GM12865 (cell line): ENCODE measurements around the gene ADSS1.

Experiments
- DNase-seq: peaks from one replicate; pipeline ENCODE4 v3.0.0; 2010; ENCODE audit warnings: low read depth
- H3K4me3 ChIP-seq: 2 replicates; pipeline ENCODE4 v1.5.1; 2011; ENCODE audit warnings: mild to moderate bottlenecking, low read depth, low read length, control low read depth
- TF ChIP-seq, protein P1 (sequence below): IDR thresholded peaks from 2 replicates; pipeline ENCODE4 v1.5.1; 2011; ENCODE audit warnings: low read length, control low read depth, low read depth, inconsistent platforms; ENCODE audit not compliant: insufficient read depth; ENCODE audit errors: missing control alignments

Gene ADSS1

GRCh38 chr14:104678346-104678745 lies 45.7 kb upstream of the ADSS1 start:
- DNase-seq = no peak

DNA sequence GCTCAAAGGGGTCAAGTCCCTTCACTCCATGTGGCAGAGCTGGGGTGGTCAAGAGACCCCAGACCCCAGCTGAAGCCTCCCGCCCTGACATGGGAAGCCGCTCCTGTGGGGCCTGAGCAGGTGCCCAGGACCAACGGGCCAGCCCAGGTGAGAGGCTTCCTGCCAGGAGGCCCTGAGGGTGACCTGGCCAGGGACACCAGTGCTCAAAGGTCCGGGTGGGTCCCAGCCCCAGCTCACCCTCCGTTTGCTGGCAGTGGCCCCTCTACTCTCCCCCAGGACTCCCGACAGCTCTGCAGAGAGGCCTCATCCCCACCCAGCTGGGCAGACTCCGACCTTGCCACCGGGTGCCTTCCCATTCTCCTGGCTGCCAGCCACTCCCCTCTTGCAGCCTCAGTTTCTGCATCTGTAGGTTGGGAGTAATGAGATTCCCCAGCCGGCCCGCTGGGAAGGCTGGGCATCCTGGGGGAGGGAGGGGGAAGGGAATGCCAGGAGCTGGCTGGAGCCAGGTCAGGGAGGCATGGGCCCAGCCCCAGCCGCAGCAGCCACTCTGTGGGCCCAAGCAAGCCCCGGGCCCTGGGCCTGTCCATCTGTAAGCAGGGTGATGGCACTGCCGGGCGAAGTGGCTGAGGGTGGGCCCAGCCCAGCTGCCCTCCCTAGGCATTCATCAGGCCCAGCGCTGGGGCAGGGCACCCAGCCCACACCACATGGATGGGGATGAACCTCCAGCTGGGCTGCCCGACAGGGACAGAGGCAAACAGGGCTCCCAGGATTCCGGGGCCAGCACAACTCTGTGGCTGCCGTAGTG lies 44.9 kb upstream of the ADSS1 start:
- no peak for DNase-seq

More at GRCh38 chr14:104678346-104678745, 45.7 kb upstream of the ADSS1 start:
- TF ChIP-seq, protein P1, sequence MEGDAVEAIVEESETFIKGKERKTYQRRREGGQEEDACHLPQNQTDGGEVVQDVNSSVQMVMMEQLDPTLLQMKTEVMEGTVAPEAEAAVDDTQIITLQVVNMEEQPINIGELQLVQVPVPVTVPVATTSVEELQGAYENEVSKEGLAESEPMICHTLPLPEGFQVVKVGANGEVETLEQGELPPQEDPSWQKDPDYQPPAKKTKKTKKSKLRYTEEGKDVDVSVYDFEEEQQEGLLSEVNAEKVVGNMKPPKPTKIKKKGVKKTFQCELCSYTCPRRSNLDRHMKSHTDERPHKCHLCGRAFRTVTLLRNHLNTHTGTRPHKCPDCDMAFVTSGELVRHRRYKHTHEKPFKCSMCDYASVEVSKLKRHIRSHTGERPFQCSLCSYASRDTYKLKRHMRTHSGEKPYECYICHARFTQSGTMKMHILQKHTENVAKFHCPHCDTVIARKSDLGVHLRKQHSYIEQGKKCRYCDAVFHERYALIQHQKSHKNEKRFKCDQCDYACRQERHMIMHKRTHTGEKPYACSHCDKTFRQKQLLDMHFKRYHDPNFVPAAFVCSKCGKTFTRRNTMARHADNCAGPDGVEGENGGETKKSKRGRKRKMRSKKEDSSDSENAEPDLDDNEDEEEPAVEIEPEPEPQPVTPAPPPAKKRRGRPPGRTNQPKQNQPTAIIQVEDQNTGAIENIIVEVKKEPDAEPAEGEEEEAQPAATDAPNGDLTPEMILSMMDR = no peak
- peak overlapping the region; percentile 76 for H3K4me3 ChIP-seq

DNA sequence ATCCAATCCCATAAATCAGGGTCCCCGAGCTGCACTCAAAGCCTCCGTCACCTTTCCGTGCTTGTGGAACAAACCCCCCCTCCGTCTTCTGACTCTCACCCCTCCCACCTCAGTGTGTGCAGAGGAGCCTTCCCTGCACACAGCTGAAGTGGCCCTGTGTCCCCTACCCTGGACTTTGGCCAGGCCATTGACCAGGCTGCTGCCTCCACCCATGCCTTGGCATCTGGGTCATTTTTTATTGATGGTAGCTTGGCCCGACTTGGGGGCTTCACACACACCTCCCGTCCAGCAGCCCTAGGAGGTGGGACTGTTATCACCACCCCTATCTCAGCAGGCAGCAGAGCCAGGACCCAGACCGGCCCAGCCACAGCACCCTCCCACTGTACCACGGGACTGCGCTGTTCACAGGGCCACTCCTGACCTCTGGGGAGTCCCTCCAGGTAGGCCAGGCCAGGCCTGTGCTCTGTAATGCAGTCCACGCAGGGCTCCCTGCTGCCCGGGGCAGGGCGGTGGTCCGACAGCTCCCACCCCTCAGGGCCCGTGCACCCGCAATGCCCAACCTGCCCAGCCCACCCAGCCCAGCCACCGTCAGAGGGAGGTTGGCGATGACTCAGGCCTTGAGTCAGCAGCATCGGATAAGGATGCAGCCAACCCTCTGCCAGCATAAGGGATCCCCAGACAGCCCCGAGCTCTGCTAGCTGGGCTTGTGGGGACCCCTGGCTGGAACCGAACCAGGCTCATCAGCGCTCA lies 43.8 kb upstream of the ADSS1 start:
- no peak for DNase-seq
- no peak overlapping the region for H3K4me3 ChIP-seq
- TF ChIP-seq, protein P1 = no peak

More for the DNA sequence above, 44.9 kb upstream of the ADSS1 start:
- no peak overlapping the region for H3K4me3 ChIP-seq
- TF ChIP-seq, protein P1 = no peak

GRCh38 chr14:104680806-104681688 lies 43.0 kb upstream of the ADSS1 start:
- no peak overlapping the region for H3K4me3 ChIP-seq
- DNase-seq = peak; percentile 74
- TF ChIP-seq, protein P1 = peak; percentile 21

DNA sequence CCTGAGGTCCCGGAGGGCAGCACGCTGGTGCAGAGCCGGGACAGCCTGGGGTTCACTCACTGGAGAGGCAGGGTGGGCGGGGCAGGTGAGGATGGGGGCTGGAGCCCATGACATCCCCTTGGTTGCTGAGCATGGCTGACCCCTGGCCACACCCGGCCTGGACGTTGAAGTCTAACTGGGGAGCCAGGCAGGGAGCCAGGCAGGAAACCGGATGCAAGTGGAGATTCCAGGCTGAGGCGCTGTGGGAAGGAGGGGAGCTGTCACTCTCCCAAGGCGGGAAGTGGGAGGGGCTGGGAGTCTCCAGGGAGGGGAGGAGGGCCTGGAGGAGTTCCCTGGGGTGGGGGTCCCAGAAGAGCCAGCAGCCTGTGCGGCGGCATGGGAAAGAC lies 42.3 kb upstream of the ADSS1 start:
- no peak overlapping the region for H3K4me3 ChIP-seq
- no peak for DNase-seq
- TF ChIP-seq, protein P1 = no peak

DNA sequence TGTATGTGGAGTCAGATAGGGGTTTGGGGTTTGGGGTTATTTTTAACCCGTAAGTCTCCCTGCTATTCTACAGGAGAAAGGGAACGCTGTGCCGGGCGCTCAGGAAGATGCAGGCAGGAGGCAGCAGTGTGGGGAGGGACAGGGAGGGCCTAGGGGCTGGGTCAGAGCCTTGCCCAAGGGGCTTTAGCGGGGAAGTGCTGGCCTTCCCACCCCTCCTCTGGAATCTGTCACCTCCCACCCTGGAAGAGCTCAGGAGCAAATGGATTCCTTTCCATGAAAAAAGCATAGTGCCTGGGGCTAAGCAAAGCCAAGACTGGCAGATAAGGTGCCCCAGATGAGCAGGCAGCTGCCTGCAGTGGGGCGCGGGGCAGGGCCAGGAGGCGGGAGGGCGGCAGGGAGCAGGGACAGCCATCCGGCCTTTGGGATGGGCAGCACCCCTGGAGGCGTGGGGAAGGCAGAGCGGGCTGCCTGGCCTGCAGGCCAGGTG lies 41.9 kb upstream of the ADSS1 start:
- no peak for DNase-seq
- H3K4me3 ChIP-seq = no peak overlapping the region

More for the DNA sequence above, 41.9 kb upstream of the ADSS1 start:
- TF ChIP-seq, protein P1 = no peak
